Subcutaneous abdominal adipose tissue (tissue), 5 donors: ENCODE results near the gene CLN6.
"Not testable (repeated sequence)": the region's sequence is repeated elsewhere in the genome, so short reads cannot be mapped to it uniquely, and the experiment has no call there.

Source experiments
- H3K27ac ChIP-seq: one replicate; pipeline ENCODE4 v1.7.0; 2013; ENCODE audit warnings: low read depth, mild to moderate bottlenecking, inconsistent platforms, low read length, moderate library complexity
- H3K27me3 ChIP-seq, 5 donors: one replicate each; pipeline ENCODE4 v1.7.0; 2013; ENCODE audit warnings: low read length in 5 of 5, inconsistent platforms in 1 of 5; ENCODE audit not compliant: control insufficient read depth in 5 of 5, insufficient read depth in 4 of 5
- H3K36me3 ChIP-seq, 5 donors: one replicate each; pipeline ENCODE4 v1.7.0; 2013; ENCODE audit warnings: low read length in 5 of 5; ENCODE audit not compliant: control insufficient read depth in 5 of 5, insufficient read depth in 5 of 5
- H3K4me1 ChIP-seq, 5 donors: one replicate each; pipeline ENCODE4 v1.7.0; 2013; ENCODE audit warnings: low read length in 5 of 5, mild to moderate bottlenecking in 3 of 5, moderate library complexity in 1 of 5; ENCODE audit not compliant: control insufficient read depth in 5 of 5, insufficient read depth in 5 of 5
- H3K4me3 ChIP-seq, 5 donors: one replicate each; pipeline ENCODE4 v1.7.0; 2013; ENCODE audit warnings: low read length in 5 of 5, low read depth in 1 of 5
- H3K9ac ChIP-seq, 5 donors: one replicate each; pipeline ENCODE4 v1.7.0; 2013; ENCODE audit warnings: low read length in 5 of 5, mild to moderate bottlenecking in 4 of 5, moderate library complexity in 3 of 5
- H3K9me3 ChIP-seq, 5 donors: one replicate each; pipeline ENCODE4 v1.7.0; 2013; ENCODE audit warnings: low read length in 5 of 5; ENCODE audit not compliant: control insufficient read depth in 5 of 5
- donor health status: healthy.
- donor health status: healthy.
- donor health status: healthy.
- donor health status: healthy.
- donor health status: healthy.

CLN6 gene

DNA sequence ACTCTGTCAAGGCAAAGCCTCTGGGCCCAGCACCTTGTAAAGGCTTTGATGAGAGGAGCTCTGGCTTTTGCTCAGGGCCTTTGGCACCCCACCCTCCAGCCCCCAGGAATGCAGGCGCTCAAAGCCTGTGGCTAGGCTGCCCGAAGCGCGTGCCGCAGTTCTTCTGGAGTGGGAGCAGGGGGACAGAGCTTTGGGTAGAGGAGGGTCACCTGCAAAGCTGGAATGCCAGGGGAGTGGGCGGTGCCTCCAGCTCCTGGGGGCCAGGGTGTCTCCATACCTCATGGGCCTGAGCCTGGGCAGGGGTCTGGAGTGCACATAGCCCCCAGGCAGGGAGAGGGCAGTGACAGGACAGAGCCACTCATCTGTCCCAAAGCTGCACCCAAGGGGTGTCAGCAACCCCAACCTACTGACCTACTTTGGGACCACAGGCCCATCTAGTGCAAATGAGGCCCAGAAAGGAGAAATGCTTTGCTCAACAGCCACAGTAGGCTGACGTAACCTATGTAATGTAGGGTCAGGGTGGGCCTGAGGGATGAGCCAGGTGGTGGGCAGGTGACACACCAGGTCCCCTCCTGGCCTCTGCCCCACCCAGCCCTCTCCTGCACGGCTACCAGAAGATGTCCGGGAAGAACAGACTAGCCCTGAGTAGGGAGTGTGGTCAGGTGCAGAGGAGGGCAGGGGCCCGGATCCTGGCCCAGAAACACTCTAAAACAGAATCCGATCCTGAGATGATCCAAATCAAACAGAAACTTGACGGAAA lies 22.2 kb downstream of the CLN6 start:
- Histone ChIP-seq H3K4me3 (no peak overlapping the region), H3K4me1 (peaks cover 2 to 54% (median 35%) of the 10 kb centered on the region in 5 donors)

DNA sequence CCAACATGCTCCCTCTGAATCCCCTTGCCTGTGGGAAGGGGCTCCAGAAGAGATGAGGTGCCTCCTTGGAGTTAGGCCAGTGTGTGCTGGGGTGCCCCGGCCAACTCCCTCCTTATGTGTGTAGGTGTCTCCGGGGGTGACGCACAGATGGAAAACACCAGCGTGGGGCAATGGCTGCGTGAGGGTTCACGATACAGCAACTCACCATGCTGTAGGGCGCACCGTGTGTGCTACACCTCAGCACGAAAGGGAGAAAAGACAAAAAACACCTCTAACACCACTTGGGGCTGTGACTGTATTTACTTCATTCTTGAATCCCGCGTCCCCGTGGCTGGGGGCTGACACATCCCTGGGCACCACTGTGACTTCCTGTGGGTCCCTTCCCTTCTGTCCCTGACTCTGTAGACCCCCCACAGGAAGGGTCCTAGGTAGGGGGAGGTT lies 22.8 kb downstream of the CLN6 start:
- no peak overlapping the region for H3K4me3 ChIP-seq
- H3K4me1 ChIP-seq: peaks cover 2 to 54% (median 35%) of the 10 kb centered on the region in 5 donors
- no peaks in the 10 kb centered on the region for H3K27me3 ChIP-seq
- no peak overlapping the region for H3K9ac ChIP-seq
- H3K27ac ChIP-seq: no peak overlapping the region
- H3K36me3 ChIP-seq: peaks cover 0 to 4% (median 0%) of the 10 kb centered on the region in 5 donors
- H3K9me3 ChIP-seq: no peaks in the 10 kb centered on the region

More for the DNA sequence above, 22.2 kb downstream of the CLN6 start:
- no peak overlapping the region for H3K9ac ChIP-seq
- no peaks in the 10 kb centered on the region for H3K27me3 ChIP-seq
- no peaks in the 10 kb centered on the region for H3K9me3 ChIP-seq
- peaks cover 0 to 4% (median 0%) of the 10 kb centered on the region in 5 donors for H3K36me3 ChIP-seq
- no peak overlapping the region for H3K27ac ChIP-seq

DNA sequence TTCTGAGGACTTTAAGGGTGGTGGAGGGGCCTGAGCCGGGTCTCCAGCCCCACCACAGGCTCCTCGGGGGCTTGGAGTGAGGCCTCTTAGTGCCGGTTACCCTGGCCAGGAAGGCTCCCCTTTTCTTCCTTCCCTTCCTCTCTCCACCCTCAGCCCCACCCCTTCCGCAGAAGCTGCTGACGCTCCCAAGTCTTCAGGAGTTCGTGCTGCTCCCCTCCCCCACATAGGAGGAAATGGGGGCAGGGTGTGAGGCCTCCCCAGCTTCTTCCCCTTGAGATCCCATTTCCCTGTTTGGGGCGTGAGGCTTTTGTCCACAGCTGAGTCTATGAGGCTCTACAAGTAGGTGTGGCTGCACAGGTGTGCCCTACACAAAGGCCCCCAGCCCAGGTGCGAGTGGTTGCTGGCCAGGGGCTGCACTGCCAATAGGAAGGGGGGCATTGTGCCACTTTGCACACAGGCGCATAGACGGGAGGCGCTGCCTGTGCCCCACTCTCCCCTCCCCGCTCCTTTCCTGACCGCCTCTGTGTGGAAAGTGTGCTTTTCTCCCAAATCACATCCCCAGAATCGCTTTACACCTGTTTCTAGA lies 23.5 kb downstream of the CLN6 start:
- Histone ChIP-seq H3K27ac (peak overlapping the region; percentile 29), H3K9me3 (no peaks in the 10 kb centered on the region), H3K36me3 (peaks cover 0 to 2% (median 0%) of the 10 kb centered on the region in 5 donors), H3K4me1 (peaks cover 2 to 53% (median 35%) of the 10 kb centered on the region in 5 donors), H3K4me3 (peak overlapping the region in 3 of 5 donors; percentile 40 to 61 (median 48)), H3K27me3 (no peaks in the 10 kb centered on the region), H3K9ac (peak overlapping the region in 1 of 5 donors; percentile 46)

DNA sequence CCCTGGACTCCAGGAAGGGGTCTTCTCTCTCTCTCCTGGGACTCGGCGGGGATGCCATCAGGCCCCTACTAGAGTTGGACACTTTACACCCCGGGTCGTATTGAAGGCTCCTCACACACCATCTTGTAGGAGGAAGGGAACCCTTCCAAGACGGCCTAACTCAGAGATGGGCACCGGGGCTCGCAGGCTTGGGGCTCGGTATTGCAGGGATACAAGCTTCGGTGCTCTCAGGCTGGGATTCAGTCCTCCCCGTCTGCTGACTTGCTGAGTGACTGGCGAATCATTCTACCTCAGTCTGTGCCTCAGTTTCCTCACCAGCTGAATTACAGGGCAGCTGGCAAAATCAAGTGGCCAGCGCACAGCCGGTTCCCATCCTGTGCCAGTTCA lies 24.0 kb downstream of the CLN6 start:
- H3K9me3 ChIP-seq: no peaks in the 10 kb centered on the region
- H3K27ac ChIP-seq: peak overlapping the region; percentile 29
- peaks cover 0 to 2% (median 0%) of the 10 kb centered on the region in 5 donors for H3K36me3 ChIP-seq
- H3K9ac ChIP-seq: peak overlapping the region in 1 of 5 donors; percentile 46
- H3K4me3 ChIP-seq: peak overlapping the region; percentile 17 to 61 (median 48)
- no peaks in the 10 kb centered on the region for H3K27me3 ChIP-seq
- peaks cover 2 to 48% (median 31%) of the 10 kb centered on the region in 5 donors for H3K4me1 ChIP-seq

DNA sequence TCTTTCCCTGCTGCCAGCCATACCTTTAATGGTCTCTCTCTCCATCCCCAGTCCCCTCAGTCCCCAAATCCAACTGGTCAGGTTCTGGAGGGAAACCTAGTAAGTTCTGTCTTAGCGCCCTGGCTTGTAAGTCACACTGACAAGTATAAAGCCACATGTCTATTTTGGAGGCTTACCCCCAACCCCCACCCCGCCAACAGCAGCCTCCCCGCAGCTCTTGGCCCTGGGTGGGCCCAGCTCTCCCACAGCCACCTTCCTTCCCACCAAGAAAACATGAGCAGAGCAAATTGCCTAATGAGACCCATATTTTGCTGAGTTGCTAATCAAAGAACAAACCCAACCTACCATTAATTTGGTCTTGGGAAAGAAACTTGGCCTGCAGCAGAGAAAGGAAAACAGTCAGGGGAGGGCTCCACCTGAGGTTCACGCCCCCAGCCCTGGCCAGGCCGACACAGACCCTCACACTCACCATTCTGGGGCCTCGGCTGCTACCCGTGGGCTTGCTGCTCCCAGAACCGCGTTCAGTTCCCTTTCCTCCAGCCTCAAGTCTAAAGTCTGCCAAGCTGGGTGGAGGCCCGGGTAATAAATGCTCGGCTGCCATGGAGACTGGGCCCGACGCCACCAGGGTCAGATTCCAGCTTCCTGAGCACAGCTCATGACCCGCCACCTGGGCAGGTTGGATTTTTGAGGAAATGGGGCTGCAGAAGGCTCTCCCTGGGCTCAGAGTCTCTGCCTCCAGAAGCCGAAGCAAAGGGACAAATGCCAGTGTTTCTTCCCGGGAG lies 24.6 kb downstream of the CLN6 start, which contains the start of gene CALML4:
Gene CALML4, minus strand, starts transcription at position 557 of the 782 bp plus-strand sequence. Its CDS starts 85 bp downstream, at position 472.
- Histone ChIP-seq H3K9ac (peak within 1 kb of the TSS in 3 of 5 donors; percentile 46 to 59 (median 53)), H3K27ac (peak within 1 kb of the TSS; percentile 29), H3K9me3 (no peaks in the 10 kb centered on the region), H3K27me3 (no peaks in the 10 kb centered on the region), H3K4me1 (peaks cover 2 to 51% (median 28%) of the 10 kb centered on the region in 5 donors), H3K4me3 (peak within 1 kb of the TSS; percentile 17 to 61 (median 48)), H3K36me3 (peaks cover 0 to 2% (median 0%) of the 10 kb centered on the region in 5 donors)

DNA sequence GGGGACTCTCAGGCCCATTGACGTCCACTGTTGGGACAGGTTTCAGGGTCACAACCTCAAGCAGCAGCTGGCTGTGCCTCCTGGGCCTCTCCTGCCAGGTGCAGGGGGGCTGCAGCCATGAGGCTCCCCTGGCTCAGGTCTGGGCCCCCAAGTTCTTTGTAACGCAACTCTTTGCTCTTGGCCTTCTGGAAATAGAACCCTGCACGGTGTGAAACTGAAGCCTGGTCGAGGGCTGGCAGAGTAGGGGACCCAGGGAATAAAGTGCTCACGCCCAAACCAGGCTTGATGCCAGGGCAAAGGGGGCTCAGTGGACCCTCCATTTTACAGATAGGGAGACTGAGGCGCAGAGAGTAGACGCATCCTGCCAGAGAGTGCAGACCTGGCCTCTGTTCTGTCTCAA lies 25.2 kb downstream of the CLN6 start:
- H3K9ac ChIP-seq: peak overlapping the region in 1 of 5 donors; percentile 46
- H3K4me3 ChIP-seq: peak overlapping the region in 4 of 5 donors; percentile 17 to 61 (median 44)
- H3K36me3 ChIP-seq: peaks cover 0 to under 1% (median 0%) of the 10 kb centered on the region in 5 donors
- H3K9me3 ChIP-seq: no peaks in the 10 kb centered on the region
- no peaks in the 10 kb centered on the region for H3K27me3 ChIP-seq
- peaks cover 2 to 55% (median 28%) of the 10 kb centered on the region in 5 donors for H3K4me1 ChIP-seq
- no peak overlapping the region for H3K27ac ChIP-seq

DNA sequence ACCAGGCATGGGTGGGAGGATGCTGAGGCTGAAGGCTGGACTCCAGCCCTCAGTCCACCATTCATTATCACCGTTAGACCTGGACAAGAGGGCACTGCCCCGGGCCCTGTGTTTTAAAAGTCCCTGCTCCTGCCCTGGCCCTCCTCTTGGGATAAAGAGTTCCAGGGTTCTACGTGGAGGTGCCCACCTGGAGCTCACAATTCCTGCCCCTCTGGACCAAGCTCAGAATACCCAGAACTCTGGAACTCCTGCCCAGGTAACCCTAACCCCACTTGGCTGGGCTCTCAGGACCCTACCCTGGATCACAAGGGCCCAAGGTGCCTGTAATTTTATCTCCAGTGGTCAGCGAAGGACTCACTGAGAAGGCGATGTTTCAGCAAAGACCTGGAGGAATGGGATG lies 25.6 kb downstream of the CLN6 start:
- no peaks in the 10 kb centered on the region for H3K27me3 ChIP-seq
- H3K9ac ChIP-seq: no peak overlapping the region
- peak overlapping the region in 1 of 5 donors; percentile 48 for H3K4me3 ChIP-seq
- no peaks in the 10 kb centered on the region for H3K36me3 ChIP-seq
- peaks cover 2 to 55% (median 28%) of the 10 kb centered on the region in 5 donors for H3K4me1 ChIP-seq
- no peak overlapping the region for H3K27ac ChIP-seq
- no peaks in the 10 kb centered on the region for H3K9me3 ChIP-seq

DNA sequence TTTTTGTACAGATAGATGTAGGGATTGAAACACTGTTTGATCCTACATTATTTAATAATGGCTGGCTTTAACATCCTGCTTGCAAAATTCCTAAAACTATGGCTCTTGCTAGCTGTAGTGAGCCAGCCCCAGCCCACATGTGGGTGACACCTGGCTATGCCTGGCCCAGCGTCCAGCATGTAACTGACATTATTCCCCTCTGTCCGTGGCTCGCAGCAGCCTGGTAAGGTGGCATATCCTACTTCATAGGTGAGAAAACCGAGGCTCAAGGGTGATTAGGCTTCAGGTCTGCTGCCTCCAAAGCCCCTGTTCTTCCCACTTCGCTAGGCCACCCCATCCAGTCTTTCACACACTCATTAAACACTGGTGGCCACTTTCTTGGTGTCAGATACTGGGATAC lies 26.0 kb downstream of the CLN6 start:
- no peak overlapping the region for H3K9ac ChIP-seq
- H3K36me3 ChIP-seq: no peaks in the 10 kb centered on the region
- H3K27me3 ChIP-seq: no peaks in the 10 kb centered on the region
- H3K4me1 ChIP-seq: peaks cover 2 to 55% (median 28%) of the 10 kb centered on the region in 5 donors
- no peak overlapping the region for H3K4me3 ChIP-seq
- H3K27ac ChIP-seq: no peak overlapping the region
- no peaks in the 10 kb centered on the region for H3K9me3 ChIP-seq

DNA sequence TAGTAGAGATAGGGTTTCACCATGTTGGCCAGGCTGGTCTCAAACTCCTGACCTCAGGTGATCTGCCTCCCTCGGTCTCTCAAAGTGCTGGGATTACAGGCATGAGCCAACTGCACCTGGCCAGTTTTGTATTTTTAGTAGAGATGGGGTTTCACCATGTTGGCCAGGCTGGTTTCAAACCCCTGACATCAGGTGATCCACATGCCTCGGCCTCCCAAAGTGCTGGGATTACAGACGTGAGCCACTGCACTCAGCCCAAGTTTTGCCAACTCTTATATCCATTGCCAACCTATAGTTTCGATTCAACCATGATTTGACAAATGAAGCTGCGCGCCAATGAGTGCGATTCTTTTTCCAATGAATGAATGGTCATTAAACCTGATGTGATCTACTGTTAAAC lies 26.5 kb downstream of the CLN6 start:
- not testable (repeated sequence) for H3K36me3 ChIP-seq, H3K9ac ChIP-seq, H3K27ac ChIP-seq, H3K4me3 ChIP-seq, H3K9me3 ChIP-seq, H3K27me3 ChIP-seq
- peaks cover 2 to 54% (median 28%) of the 10 kb centered on the region in 5 donors for H3K4me1 ChIP-seq
